Lung (tissue), 12 donors: ENCODE results near the gene BCL2. TPM values are rescaled to one million over a fixed set of nuclear protein-coding genes. Genes with fewer than 3 reads are reported as not detected.

ENCODE experiments used
- ATAC-seq: fragments of 200-7000 bp; cut with Tn5 transposase; one replicate; pipeline ENCODE4 v1.9.1; 2020; ENCODE audit warnings: moderate number of reproducible peaks; ENCODE audit not compliant: insufficient read depth, low FRiP score
- DNase-seq, 3 donors: peaks; one replicate each; pipeline ENCODE4 v3.0.0-alpha.2; 2013 to 2017
- H3K27ac ChIP-seq, 2 donors: one replicate each; pipeline ENCODE4 v1.5.1; 2013; ENCODE audit warnings: mild to moderate bottlenecking in 2 of 2, moderate library complexity in 2 of 2, control low read depth in 1 of 2, inconsistent platforms in 1 of 2, low read depth in 1 of 2, low read length in 1 of 2
- H3K27me3 ChIP-seq, 3 donors: one replicate each; pipeline ENCODE4 v1.5.1; 2013; ENCODE audit warnings: low read length in 2 of 3; ENCODE audit not compliant: control insufficient read depth in 3 of 3, insufficient read depth in 3 of 3
- H3K36me3 ChIP-seq, 4 donors: one replicate each; pipeline ENCODE4 v1.5.1; 2013; ENCODE audit warnings: low read length in 4 of 4, mild to moderate bottlenecking in 1 of 4, moderate library complexity in 1 of 4; ENCODE audit not compliant: control insufficient read depth in 4 of 4, insufficient read depth in 4 of 4
- H3K4me1 ChIP-seq, 5 donors: one replicate each; pipeline ENCODE4 v1.5.1; 2013; ENCODE audit warnings: low read length in 5 of 5, mild to moderate bottlenecking in 2 of 5, moderate library complexity in 1 of 5; ENCODE audit not compliant: control insufficient read depth in 5 of 5, insufficient read depth in 5 of 5
- H3K4me3 ChIP-seq: one replicate; pipeline ENCODE4 v1.5.1; 2013; ENCODE audit warnings: mild to moderate bottlenecking, control low read depth, moderate library complexity
- H3K9ac ChIP-seq, 2 donors: one replicate each; pipeline ENCODE4 v1.5.1; 2013; ENCODE audit warnings: low read length in 2 of 2, control low read depth in 1 of 2; ENCODE audit not compliant: insufficient read depth in 1 of 2
- H3K9me3 ChIP-seq, 4 donors: one replicate each; pipeline ENCODE4 v1.5.1; 2013; ENCODE audit warnings: low read length in 3 of 4, mild to moderate bottlenecking in 1 of 4, moderate library complexity in 1 of 4; ENCODE audit not compliant: control insufficient read depth in 4 of 4, insufficient read depth in 3 of 4
- CTCF ChIP-seq: IDR thresholded peaks from 2 replicates; pipeline ENCODE4 v1.5.1; 2012; ENCODE audit warnings: mild to moderate bottlenecking; ENCODE audit errors: control extremely low read depth, extremely low read depth
- WGBS, 2 donors: extraction: QIAGEN DNeasy Blood & Tissue Kit; methylation state at CpG; one replicate each; pipeline ENCODE4 v1.1.7; 2013; 5-methylcytosine and 5-hydroxymethylcytosine counted together
- polyA plus RNA-seq, 2 donors: library from polyadenylated mRNA; stranded (reverse); fragments of 200-250 nt; gene quantifications; one replicate each; pipeline ENCODE4 v1.2.1, GENCODE V29; 2013
- total RNA-seq, 2 donors: library from RNA; depleted of rRNA in 1 of 2; stranded (reverse); fragments of >200 nt in 1 of 2; gene quantifications; one replicate each; pipeline ENCODE4 v1.2.1, GENCODE V29; 2014 to 2021
- donor health status: control.
- donor health status: control.
- donor health status: Bipolar disorder and iron deficiency.
- donor health status: healthy.
- donor health status: DM: yes; HTN: yes; CAD: no.

The BCL2 gene
- total and polyA plus RNA-seq, 4 donors: 1.5 to 30.9 (median 5.3) TPM

GRCh38 chr18:63245600-63245999, 74.0 kb downstream of the BCL2 start:
- TF ChIP-seq CTCF: no peak
- H3K27ac ChIP-seq: no peak overlapping the region
- no peak overlapping the region for H3K9ac ChIP-seq
- H3K9me3 ChIP-seq: no peaks in the 10 kb centered on the region
- DNase-seq (no peak), ATAC-seq (no peak)
- no peaks in the 10 kb centered on the region for H3K36me3 ChIP-seq
- peaks cover 0 to 24% (median 3%) of the 10 kb centered on the region in 5 donors for H3K4me1 ChIP-seq
- 33 to 63% methylated on average over 3 of the region's 3 CpGs for WGBS, 2 donors
- no peaks in the 10 kb centered on the region for H3K27me3 ChIP-seq
- H3K4me3 ChIP-seq: no peak overlapping the region

DNA sequence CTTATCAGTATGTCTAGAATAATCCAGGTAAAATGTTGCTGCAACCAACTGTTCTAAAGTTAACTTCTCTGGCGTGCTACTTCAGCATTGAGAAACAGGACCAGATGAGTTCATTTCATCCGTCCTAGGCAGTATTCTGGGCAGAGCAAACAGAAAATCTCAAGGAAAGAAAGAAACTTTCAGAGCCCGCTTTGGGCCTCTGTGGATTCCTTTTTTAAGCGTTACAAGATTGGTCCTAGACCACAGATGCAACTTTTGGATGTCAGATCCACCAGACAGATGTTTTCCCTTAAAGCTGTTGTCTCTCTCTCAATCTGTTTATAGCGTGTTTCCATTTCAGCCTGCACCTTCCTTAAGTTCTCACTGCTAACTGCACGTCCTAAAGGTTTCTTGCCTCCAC, 75.0 kb downstream of the BCL2 start:
- ATAC-seq: no peak
- no peak overlapping the region for H3K27ac ChIP-seq
- 68 to 77% methylated on average over 6 of the region's 6 CpGs for WGBS, 2 donors
- H3K4me3 ChIP-seq: no peak overlapping the region
- TF ChIP-seq CTCF: no peak
- H3K9me3 ChIP-seq: no peaks in the 10 kb centered on the region
- H3K36me3 ChIP-seq: no peaks in the 10 kb centered on the region
- peaks cover 0 to 29% (median 3%) of the 10 kb centered on the region in 5 donors for H3K4me1 ChIP-seq
- no peaks in the 10 kb centered on the region for H3K27me3 ChIP-seq
- DNase-seq: peak in 2 of 3 donors; percentile 59 to 83
- H3K9ac ChIP-seq: no peak overlapping the region

DNA sequence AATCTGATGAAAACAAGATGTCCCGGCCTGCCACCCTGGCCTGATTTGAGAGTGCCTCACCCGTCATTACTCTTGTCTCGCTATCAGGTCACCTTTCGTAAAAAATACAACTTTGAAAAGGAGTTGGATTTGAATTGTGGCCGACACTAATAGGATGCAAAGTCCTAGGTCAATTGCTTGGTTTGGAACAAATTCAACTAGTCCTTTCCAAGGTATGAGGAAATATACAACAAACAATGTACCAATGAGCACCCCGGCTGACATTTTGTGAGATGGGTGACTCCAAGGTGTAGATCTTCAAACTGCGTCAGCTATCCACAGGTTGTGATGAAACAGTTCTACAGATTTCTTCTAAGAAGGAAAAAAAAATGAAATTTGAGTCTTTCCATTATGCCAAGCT, 77.8 kb downstream of the BCL2 start:
- ATAC-seq: no peak
- 81 to 84% methylated on average over 7 of the region's 7 CpGs for WGBS, 2 donors
- Histone ChIP-seq H3K27me3 (no peaks in the 10 kb centered on the region), H3K36me3 (no peaks in the 10 kb centered on the region), H3K9me3 (no peaks in the 10 kb centered on the region), H3K4me3 (no peak overlapping the region), H3K9ac (no peak overlapping the region), H3K27ac (no peak overlapping the region), H3K4me1 (peaks cover 0 to 38% (median 7%) of the 10 kb centered on the region in 5 donors)
- no peak for TF ChIP-seq CTCF
- no peak for DNase-seq

- no peaks in the 10 kb centered on the region for H3K27me3 ChIP-seq
- WGBS, 2 donors: 77 to 79% methylated on average over 3 of the region's 3 CpGs
- H3K4me1 ChIP-seq: peaks cover 0 to 38% (median 7%) of the 10 kb centered on the region in 5 donors
- no peak overlapping the region for H3K27ac ChIP-seq
- no peaks in the 10 kb centered on the region for H3K9me3 ChIP-seq
- no peak for TF ChIP-seq CTCF
- no peak overlapping the region for H3K4me3 ChIP-seq
- no peak overlapping the region for H3K9ac ChIP-seq
- DNase-seq (no peak), ATAC-seq (no peak)
- H3K36me3 ChIP-seq: no peaks in the 10 kb centered on the region
Measured at GRCh38 chr18:63241317-63241712, 78.3 kb downstream of the BCL2 start.
